ENCODE results near the gene NCAPG. TPM values are rescaled to one million over a fixed set of nuclear protein-coding genes. Genes with fewer than 3 reads are reported as not detected.
A peak's percentile ranks its signal among the peaks of the same experiment; 100 is the strongest.

The NCAPG gene
- total and polyA plus RNA-seq, 9 of the 15 experiments (the other 6 are each of a cell fraction or from before 2014, with no cell fraction given) = 25.6 to 102 (median 65.3) TPM

DNA sequence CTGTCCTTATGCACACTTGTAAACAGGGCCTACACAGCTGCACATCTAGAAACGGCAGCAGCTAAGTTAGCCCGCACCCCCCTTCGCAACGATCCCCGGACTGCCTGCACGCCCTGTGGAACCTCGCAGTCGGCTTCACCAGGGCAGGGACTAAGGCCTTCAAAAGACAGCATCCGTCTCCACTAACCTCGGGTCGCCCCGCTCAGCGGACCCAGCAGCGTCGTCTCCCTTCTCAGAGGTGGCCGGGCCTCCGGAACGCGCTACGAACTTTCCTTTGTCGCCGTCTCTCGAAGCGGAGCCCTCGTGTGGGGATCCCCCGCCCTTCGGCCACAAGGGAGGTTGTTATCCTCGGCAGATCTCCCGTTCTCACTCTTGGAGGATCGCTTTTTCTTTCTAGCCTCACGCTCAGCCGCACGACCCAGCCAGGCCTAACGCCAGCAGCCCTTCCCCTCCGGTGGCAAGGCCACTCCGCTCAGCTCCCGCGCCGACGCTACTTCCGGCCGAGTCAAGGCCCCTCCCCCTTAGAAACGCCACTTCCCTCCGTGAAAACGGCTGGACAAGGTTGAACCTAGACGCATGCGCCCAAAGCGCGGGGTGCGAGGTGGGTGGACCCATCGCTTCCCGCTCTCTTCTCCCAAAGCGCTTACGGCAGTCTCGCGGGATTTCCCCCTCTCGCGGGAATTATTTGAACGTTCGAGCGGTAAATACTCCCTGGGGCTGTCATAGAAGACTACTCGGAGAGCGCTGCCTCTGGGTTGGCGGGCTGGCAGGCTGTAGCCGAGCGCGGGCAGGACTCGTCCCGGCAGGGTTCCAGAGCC, at the start of gene NCAPG, which contains the start of gene DCAF16 (continued):
- no peak for TF ChIP-seq RAD21 (CRISPR knock-in tag; conservative IDR thresholded peaks at IDR 0.05 in 1 of 2, IDR thresholded peaks at IDR 0.05 in 1 of 2)
- TF ChIP-seq ATF1 (CRISPR knock-in tag; IDR thresholded peaks at IDR 0.05) = no peak
- TF ChIP-seq ATF1 (tag; IDR thresholded peaks at IDR 0.05) = peak; percentile 89
- TF ChIP-seq, protein P1, sequence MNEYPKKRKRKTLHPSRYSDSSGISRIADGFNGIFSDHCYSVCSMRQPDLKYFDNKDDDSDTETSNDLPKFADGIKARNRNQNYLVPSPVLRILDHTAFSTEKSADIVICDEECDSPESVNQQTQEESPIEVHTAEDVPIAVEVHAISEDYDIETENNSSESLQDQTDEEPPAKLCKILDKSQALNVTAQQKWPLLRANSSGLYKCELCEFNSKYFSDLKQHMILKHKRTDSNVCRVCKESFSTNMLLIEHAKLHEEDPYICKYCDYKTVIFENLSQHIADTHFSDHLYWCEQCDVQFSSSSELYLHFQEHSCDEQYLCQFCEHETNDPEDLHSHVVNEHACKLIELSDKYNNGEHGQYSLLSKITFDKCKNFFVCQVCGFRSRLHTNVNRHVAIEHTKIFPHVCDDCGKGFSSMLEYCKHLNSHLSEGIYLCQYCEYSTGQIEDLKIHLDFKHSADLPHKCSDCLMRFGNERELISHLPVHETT (CRISPR knock-in tag; conservative IDR thresholded peaks at IDR 0.05 in 1 of 2, IDR thresholded peaks at IDR 0.05 in 1 of 2) = 0 out of 4 replicates have a peak, but pooled peaks of 1 of the 2 experiments have one; percentile 10
- no peak for TF ChIP-seq PURB (CRISPR knock-in tag; IDR thresholded peaks at IDR 0.05; ENCODE audit: low read depth)
- TF ChIP-seq OTX1 (CRISPR knock-in tag; IDR thresholded peaks at IDR 0.05) = no peak
- no peak for TF ChIP-seq IFI16 (CRISPR knock-in tag; IDR thresholded peaks at IDR 0.05)
- no peak for TF ChIP-seq KAT8 (IDR thresholded peaks at IDR 0.05; ENCODE audit: low read depth)
- no peak for TF ChIP-seq ZNF3 (CRISPR knock-in tag; IDR thresholded peaks at IDR 0.05)
- TF ChIP-seq, protein P2, sequence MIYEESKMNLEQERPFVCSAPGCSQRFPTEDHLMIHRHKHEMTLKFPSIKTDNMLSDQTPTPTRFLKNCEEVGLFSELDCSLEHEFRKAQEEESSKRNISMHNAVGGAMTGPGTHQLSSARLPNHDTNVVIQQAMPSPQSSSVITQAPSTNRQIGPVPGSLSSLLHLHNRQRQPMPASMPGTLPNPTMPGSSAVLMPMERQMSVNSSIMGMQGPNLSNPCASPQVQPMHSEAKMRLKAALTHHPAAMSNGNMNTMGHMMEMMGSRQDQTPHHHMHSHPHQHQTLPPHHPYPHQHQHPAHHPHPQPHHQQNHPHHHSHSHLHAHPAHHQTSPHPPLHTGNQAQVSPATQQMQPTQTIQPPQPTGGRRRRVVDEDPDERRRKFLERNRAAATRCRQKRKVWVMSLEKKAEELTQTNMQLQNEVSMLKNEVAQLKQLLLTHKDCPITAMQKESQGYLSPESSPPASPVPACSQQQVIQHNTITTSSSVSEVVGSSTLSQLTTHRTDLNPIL (CRISPR knock-in tag; IDR thresholded peaks at IDR 0.05) = no peak
- no peak; the same call in 1 of the 2 replicates for TF ChIP-seq ARID1B (IDR thresholded peaks at IDR 0.05)
- TF ChIP-seq JUN (IDR thresholded peaks at IDR 0.05; ENCODE audit: borderline replicate concordance, low read depth, low read length) = no peak
- 0 out of 2 replicates have a peak, but pooled peaks have one; percentile 7 for TF ChIP-seq JUN (CRISPR knock-in tag; IDR thresholded peaks at IDR 0.05; ENCODE audit: borderline replicate concordance)
- no peak for TF ChIP-seq ZNF212 (CRISPR knock-in tag; IDR thresholded peaks at IDR 0.05)
- no peak for TF ChIP-seq FUS (optimal IDR thresholded peaks at IDR 0.05; ENCODE audit: low read depth, low read length)
- TF ChIP-seq, protein P3, sequence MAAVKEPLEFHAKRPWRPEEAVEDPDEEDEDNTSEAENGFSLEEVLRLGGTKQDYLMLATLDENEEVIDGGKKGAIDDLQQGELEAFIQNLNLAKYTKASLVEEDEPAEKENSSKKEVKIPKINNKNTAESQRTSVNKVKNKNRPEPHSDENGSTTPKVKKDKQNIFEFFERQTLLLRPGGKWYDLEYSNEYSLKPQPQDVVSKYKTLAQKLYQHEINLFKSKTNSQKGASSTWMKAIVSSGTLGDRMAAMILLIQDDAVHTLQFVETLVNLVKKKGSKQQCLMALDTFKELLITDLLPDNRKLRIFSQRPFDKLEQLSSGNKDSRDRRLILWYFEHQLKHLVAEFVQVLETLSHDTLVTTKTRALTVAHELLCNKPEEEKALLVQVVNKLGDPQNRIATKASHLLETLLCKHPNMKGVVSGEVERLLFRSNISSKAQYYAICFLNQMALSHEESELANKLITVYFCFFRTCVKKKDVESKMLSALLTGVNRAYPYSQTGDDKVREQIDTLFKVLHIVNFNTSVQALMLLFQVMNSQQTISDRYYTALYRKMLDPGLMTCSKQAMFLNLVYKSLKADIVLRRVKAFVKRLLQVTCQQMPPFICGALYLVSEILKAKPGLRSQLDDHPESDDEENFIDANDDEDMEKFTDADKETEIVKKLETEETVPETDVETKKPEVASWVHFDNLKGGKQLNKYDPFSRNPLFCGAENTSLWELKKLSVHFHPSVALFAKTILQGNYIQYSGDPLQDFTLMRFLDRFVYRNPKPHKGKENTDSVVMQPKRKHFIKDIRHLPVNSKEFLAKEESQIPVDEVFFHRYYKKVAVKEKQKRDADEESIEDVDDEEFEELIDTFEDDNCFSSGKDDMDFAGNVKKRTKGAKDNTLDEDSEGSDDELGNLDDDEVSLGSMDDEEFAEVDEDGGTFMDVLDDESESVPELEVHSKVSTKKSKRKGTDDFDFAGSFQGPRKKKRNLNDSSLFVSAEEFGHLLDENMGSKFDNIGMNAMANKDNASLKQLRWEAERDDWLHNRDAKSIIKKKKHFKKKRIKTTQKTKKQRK (IDR thresholded peaks at IDR 0.05; ENCODE audit: borderline replicate concordance, low read depth, low read length) = no peak
- TF ChIP-seq ZNF134 (CRISPR knock-in tag; conservative IDR thresholded peaks at IDR 0.05) = no peak
- TF ChIP-seq, protein P4, sequence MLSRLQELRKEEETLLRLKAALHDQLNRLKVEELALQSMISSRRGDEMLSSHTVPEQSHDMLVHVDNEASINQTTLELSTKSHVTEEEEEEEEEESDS (CRISPR knock-in tag; IDR thresholded peaks at IDR 0.05) = no peak
- TF ChIP-seq CBX8 (IDR thresholded peaks at IDR 0.05; ENCODE audit: borderline replicate concordance, extremely low read depth, low read depth, low read length, poor library complexity, severe bottlenecking) = no peak
- TF ChIP-seq, protein P5, sequence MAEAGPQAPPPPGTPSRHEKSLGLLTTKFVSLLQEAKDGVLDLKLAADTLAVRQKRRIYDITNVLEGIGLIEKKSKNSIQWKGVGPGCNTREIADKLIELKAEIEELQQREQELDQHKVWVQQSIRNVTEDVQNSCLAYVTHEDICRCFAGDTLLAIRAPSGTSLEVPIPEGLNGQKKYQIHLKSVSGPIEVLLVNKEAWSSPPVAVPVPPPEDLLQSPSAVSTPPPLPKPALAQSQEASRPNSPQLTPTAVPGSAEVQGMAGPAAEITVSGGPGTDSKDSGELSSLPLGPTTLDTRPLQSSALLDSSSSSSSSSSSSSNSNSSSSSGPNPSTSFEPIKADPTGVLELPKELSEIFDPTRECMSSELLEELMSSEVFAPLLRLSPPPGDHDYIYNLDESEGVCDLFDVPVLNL (CRISPR knock-in tag; IDR thresholded peaks at IDR 0.05; ENCODE audit: low read depth) = peak; percentile 99

Measured in K562 (cell line).